B cell (primary cell): Measurements from ENCODE around the gene MOV10L1.

Source experiments
- CTCF ChIP-seq: fragments of 200-600 bp; IDR thresholded peaks from one replicate; pipeline ENCODE4 v1.8.0; 2022; ENCODE audit warnings: antibody characterized with exemption, mild to moderate bottlenecking
- EZH2 ChIP-seq: IDR thresholded peaks from 2 replicates; pipeline ENCODE4 v1.6.1; 2012; ENCODE audit warnings: borderline replicate concordance, low read depth, mild to moderate bottlenecking, moderate library complexity, low read length; ENCODE audit not compliant: insufficient read depth, poor library complexity, severe bottlenecking

- TF ChIP-seq CTCF (no peak), EZH2 (no peak)
Measured at GRCh38 chr22:50048836-50049235, 41.0 kb upstream of the MOV10L1 start.
